ENCODE results near the gene TENM3.
"Not testable (repeated sequence)": the region's sequence is repeated elsewhere in the genome, so short reads cannot be mapped to it uniquely, and the experiment has no call there.

TENM3 gene

DNA sequence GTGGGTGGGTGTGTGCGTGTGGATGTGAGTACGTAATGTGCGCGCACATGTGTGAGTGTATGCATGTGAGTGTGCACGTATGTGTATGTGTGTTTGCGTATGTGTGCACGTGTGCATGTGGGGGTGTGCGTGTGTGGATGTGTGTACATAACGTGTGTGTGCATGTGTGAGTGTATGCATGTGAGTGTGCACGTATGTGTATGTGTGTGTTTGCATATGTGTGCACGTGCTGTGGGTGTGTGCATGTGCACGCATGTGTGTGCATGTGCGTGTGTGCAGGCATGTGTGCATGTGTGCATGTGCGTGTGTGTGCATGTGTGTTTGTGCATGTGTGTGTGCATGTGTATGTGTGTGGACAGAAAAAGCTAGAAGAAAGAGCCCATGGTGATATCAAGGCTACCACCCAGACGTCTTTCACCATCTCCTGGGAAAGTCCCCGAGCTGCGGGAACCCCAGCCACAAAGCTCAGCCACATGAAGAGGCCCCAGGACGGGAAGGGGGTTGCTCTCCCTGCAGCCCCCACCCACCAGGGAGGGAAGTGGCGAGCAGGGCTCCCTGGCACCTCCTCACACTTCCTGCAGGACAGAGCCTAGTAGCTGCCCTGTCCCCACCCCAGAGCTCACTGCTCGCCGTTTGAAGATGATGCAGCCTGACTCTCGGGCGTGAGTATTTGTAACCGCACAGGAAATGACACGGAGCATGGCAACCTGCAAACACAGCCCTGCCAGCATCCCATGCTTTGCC lies 565.6 kb downstream of the TENM3 start:
- H3K4me3 ChIP-seq (replicated peaks; ENCODE audit: low read depth, low read length): no peak overlapping the region
- no peak for DNase-seq (ENCODE audit: extremely low read depth, low read depth)
- TF ChIP-seq, protein P1, sequence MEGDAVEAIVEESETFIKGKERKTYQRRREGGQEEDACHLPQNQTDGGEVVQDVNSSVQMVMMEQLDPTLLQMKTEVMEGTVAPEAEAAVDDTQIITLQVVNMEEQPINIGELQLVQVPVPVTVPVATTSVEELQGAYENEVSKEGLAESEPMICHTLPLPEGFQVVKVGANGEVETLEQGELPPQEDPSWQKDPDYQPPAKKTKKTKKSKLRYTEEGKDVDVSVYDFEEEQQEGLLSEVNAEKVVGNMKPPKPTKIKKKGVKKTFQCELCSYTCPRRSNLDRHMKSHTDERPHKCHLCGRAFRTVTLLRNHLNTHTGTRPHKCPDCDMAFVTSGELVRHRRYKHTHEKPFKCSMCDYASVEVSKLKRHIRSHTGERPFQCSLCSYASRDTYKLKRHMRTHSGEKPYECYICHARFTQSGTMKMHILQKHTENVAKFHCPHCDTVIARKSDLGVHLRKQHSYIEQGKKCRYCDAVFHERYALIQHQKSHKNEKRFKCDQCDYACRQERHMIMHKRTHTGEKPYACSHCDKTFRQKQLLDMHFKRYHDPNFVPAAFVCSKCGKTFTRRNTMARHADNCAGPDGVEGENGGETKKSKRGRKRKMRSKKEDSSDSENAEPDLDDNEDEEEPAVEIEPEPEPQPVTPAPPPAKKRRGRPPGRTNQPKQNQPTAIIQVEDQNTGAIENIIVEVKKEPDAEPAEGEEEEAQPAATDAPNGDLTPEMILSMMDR (IDR thresholded peaks at IDR 0.05; ENCODE audit: low read depth, low read length, missing control alignments): no peak

GRCh38 chr4:182809417-182810102 lies 566.4 kb downstream of the TENM3 start:
- H3K4me3 ChIP-seq (replicated peaks; ENCODE audit: low read depth, low read length): no peak overlapping the region
- TF ChIP-seq, protein P1 (IDR thresholded peaks at IDR 0.05; ENCODE audit: low read depth, low read length, missing control alignments): peak; percentile 7
- no peak for DNase-seq (ENCODE audit: extremely low read depth, low read depth)

DNA sequence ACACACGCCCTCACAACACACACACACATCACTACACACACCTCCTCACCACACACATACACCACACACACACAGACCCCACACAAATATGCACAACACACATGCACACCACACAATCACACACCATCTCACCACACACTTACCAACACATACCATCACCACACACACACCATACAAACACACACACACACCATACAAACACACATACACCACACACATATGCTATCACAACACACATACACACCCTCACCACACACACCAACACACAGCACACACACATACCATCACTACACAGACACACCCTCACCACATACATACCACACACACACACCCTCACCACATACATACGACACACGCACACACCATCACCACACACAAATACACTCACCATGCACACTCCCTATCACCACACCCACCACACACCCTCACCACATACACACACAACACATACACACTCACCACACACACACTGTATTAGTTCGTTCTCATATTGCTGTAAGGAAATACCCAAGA lies 567.0 kb downstream of the TENM3 start:
- TF ChIP-seq, protein P1 (IDR thresholded peaks at IDR 0.05; ENCODE audit: low read depth, low read length, missing control alignments): no peak
- H3K4me3 ChIP-seq (replicated peaks; ENCODE audit: low read depth, low read length): no peak overlapping the region
- DNase-seq (ENCODE audit: extremely low read depth, low read depth): no peak

DNA sequence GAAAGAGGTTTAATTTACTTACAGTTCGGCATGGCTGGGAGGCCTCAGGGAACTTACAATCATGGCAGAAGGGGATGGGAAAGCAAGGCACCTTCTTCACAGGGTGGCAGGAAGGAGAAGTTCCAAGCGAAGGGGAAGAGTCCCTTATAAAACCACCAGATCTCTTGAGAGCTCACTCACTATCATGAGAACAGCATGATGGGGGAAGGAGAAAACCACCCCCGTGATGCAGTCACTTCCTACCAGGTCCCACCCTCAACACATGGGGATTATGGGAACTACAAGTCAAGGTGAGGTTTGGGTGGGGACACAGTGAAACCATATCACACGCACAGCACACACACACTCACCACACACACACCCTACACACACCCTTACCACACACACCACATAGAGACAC lies 569.7 kb downstream of the TENM3 start:
- DNase-seq (ENCODE audit: extremely low read depth, low read depth): no peak
- H3K4me3 ChIP-seq (replicated peaks; ENCODE audit: low read depth, low read length): no peak overlapping the region
- TF ChIP-seq, protein P1 (IDR thresholded peaks at IDR 0.05; ENCODE audit: low read depth, low read length, missing control alignments): no peak

- DNase-seq (ENCODE audit: extremely low read depth, low read depth); H3K4me3 ChIP-seq (replicated peaks; ENCODE audit: low read depth, low read length): not testable (repeated sequence)
Observed at GRCh38 chr4:182814065-182814464, 570.9 kb downstream of the TENM3 start.

DNA sequence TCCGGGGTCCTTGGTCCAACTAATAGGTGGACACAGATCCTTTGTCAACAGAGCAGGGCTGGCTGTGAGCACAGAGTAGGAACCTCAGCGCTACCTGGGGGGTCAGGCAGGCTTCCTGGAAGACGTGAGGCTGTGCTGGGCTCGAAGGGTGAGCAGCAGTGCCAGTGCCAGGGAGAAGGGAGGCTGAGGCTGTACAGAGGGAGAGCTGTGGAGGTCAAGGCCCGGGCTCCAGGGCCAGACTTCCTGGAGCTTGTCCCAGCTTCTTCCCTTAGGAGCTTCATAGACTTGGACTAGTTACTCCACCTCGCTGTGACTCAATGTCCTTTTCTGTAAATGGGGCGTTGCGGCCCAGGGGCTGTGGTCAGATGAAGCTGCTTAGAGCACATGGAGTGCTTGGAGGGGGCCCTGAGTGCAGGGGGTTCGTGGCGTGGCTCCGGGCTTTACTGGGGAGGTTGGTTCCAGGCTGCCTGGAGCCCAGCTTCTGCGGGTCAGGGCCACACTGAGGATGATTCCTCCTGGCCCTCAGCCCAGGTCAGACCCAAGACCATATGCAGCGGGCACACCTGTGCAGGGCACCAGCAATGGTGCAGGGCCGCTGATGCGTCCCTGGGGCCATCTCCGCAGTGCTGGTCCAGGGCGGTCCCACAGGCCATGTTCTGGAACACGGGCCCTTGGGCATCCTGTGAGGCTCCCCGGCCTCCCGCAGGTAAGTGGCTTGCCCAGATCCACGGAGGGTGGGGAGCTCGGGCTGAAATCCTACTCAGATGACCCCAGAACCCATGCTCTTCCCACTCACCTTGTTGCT lies 575.9 kb downstream of the TENM3 start:
- H3K4me3 ChIP-seq (replicated peaks; ENCODE audit: low read depth, low read length): no peak overlapping the region
- no peak for DNase-seq (ENCODE audit: extremely low read depth, low read depth)
- TF ChIP-seq, protein P1 (IDR thresholded peaks at IDR 0.05; ENCODE audit: low read depth, low read length, missing control alignments): no peak

DNA sequence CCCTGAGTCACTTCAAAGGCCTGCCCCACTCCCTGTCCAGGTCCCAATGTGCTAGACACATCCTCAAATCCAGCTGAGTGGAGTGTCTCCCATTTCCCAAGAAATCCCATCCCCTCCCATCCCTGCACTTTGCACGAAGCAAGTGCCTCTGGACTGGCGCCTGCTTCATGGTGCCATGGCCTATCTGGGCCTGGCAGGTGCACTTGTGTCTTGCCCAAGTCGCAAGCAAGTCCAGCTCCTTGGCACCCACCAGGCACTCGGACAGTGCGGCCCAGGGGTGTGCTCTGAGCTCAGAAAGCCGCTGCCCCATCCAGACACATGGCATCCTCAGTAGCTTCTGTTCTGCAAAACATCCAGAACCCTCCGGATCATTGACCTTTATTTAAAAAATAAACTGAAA lies 576.5 kb downstream of the TENM3 start:
- TF ChIP-seq, protein P1 (IDR thresholded peaks at IDR 0.05; ENCODE audit: low read depth, low read length, missing control alignments): no peak
- no peak for DNase-seq (ENCODE audit: extremely low read depth, low read depth)
- H3K4me3 ChIP-seq (replicated peaks; ENCODE audit: low read depth, low read length): no peak overlapping the region

Data from HFF-Myc (cell line).